ENCODE data around the gene SDK1.

The SDK1 gene

DNA sequence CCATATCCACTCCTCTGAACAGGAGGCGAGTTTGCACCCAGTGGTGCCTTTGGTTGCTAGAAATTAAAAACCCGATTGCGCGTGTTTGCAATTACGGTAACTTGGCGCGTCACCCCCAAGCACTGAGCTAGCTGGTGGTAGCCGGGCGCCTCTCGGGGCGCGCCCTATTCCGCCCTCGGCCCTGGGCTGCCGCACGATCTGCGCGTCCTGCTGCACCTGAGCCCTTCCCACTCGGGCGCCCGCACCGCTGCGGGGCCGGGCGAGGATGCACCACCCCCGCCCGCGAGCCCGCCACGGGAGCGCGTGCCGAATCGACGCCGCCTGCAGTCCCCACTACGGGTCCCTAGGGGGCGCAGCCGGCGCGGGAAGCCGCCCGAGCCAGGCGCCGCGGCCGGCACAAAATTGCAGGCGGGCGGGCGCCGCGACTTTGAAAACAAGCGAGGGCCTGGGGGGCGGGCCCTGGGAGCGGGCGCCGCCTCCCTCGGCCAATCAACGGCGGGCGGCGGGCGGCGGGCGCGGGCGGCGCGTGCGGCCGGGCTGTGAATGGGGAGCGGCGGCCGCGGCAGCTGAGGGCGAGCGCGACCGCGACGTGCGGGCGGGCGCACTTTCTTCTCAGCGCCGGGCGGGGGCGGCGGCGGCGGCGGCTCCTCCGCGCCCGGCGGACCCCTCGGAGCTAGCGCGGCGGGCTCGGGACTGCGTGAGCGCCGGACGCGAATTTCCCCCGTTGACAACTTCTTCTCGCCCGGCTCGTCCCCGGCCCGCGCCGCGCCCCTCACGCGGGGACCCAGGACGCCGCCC lies at the start of gene SDK1:
TSS of gene SDK1 (plus strand) at position 602 of the 798 bp plus-strand sequence. CDS start 335 bp downstream, outside the sequence.
- DNase-seq: peak; percentile 93

DNA sequence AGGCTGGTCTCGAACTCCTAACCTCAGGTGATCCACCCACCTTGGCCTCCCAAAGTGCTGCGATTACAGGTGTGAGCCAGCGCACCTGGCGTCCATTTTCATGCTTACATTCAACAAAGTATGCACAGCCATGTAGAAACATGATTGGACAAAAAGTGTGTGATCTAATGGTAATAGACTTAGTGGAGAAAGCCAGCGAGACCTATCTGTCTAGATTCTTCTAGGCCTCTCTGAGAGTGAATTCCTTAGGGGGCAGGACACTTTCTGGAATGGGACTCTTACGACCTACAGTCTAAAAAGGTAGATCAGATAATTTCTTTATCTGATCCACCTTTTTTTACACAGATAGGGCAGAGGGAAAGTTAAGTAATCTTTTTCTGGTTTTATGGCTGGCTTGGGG lies 46.3 kb upstream of the SDK1 start:
- DNase-seq: no peak

GRCh38 chr7:3259711-3260400 lies 41.2 kb upstream of the SDK1 start:
- no peak for DNase-seq

GRCh38 chr7:3260401-3260715 lies 40.7 kb upstream of the SDK1 start:
- DNase-seq: peak; percentile 55

GRCh38 chr7:3264693-3265339 lies 36.2 kb upstream of the SDK1 start:
- no peak for DNase-seq

GRCh38 chr7:3265388-3265787 lies 35.7 kb upstream of the SDK1 start:
- no peak for DNase-seq

GRCh38 chr7:3266240-3266639 lies 34.8 kb upstream of the SDK1 start:
- no peak for DNase-seq

DNA sequence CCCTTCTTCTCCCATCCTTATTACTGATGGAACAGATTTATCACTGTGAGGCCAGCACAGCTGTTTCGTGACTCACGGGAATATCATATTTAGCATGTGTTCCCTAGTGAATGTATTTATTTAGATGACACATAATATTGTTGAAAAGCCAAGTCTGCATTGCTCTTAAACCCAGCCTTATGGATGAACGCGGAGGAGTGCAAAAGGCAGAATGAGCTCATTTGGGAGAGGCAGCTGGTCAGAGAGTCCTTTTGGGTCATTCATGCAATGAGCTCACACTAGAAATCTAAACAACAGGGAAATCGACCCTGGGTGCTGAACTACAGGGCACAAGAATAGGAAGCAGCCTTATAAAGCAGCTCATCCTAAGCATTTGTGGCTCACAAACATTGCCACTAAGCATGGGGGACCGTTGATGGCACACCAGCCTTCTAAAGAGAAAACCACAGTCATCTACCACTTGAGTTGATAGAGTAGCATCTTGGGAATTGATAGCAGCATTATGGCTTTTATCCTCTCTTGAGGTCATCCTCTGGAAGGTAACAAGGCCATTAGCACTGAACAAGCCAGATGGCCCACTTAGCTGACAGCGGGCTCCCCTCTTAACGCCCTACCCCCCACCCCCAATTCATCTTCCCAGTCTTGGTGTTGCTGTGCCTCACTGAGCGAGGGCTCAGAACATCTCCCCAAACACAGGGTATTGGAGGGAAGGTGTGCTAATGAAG lies 32.9 kb upstream of the SDK1 start:
- DNase-seq: peak; percentile 81

DNA sequence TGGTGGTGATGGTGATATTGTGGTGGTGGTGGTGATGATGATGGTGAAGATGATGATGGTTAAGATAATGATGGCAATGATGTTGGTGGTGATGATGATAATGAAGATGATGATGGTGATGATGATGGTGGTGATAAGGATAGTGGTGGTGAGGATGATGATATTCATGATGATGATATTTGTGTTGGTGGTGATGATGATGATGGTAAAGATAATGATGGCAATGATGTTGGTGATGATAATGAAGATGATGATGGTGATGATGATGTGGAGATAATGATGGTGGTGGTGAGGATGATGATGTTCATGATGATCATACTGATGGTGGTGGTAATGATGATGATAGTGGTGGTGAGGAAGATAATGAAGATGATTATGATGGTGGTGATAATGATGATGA lies 30.7 kb upstream of the SDK1 start:
- no peak for DNase-seq

DNA sequence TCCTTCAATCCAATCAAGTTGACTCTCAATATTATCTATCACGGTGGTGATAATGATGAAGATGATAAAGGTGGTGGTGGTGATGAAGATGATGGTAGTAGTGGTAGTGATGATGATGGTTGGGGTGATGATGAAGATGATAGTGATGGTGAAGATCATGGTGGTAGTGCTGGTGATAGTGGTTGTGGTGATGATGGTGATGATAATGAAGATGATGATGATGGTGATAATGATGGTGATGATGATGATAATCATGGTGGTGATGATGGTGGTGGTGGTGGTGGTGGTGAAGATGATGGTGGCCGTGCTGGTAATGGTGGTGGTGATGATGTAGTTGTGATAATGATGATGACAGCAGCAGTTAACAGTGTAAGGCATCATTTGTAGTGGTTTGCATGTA lies 29.8 kb upstream of the SDK1 start:
- DNase-seq: no peak

GRCh38 chr7:3272691-3273141 lies 28.3 kb upstream of the SDK1 start:
- DNase-seq: peak; percentile 53

- no peak for DNase-seq
These were observed 26.9 kb upstream of the SDK1 start for GRCh38 chr7:3274131-3274530.

DNA sequence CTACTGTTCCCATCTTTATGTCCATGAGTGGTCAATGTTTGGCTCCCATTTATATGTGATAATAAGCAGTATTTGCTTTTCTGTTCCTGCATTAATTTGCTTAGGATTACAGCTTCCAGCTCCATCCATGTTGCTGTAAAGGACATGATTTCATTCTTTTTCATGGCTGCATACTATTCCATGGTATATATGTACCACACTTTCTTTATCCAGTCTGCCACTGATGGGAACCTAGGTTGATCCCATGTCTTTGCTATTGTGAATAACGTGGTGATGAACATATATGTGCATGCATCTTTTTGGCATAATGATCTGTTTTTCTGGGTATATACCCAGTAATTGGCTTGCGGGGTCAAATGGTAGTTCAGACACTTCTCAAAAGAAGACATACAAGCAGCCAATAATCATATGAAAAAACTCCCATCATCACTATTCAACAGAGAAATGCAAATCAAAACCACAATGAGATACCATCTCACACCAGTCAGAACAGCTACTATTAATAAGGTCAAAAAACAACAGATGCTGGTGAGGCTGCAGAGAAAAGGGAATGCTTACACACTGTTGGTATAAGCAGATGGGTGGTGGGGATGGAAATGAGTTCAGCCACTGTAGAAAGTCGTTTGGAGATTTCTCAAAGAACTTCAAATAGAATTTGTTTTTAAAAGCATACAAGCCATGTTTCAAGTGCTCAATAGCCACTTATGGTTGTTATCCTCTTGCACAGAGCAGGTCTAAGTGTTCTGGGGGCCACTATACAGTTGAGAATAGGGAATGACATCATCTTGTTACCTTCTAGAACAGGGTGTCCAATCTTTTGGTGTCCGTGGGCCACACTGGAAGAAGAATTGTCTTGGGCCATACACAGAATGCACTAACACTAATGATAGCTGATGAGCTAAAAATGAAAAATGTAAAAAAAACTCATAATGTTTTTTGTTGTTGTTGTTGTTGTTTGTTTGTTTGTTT lies 23.2 kb upstream of the SDK1 start:
- DNase-seq: no peak

DNA sequence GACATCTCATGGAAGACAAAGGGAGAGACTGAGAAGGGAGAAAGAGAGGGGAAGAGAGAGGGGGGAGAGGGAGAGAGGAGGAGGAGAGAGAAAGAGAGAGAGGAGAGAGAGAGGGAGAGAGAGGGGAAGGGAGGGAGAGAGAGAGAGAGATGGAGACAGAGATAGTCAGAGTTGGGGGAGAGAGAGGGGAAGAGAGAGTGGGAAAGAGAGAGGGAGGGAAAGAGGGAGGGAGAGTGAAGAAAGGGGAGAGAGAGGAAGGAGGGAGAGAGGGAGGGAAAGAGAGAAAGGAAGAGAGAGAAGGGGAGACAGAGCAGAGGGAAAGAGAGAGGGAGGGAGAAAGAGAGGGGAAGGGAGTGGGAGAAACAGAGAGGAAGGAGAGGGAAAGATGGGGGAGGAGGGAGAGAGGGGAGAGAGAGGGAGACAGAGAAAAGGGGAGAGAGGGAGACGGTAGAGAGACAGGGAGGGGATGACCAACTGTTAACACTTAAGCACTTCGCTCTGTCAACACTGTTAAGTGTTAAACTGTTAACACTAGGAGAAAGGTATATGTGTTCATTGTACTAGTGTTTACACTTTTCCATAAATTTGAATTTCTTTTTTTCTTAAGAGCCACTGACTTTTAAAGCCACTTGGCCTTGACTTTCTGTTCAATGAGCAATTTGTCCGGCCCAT lies 21.8 kb upstream of the SDK1 start:
- no peak for DNase-seq

DNA sequence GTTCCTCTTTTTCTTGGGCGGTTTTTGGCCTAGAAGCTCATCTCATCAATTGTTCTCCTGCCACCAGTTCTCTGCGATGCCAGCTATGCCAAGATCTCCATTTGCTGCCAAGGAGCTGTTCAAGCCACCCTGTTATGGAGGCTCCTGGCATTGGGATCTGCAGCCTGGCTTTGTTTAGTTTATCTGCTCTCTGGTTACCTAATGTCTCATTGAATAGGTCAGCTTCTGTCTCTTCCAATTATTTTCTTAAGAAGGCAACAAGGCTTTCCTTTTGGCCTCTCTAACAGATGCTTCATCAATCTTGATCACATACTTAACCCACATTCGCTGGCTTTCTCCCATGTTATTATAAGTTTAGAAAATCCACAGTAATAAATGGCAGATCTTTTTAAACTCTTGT lies 20.6 kb upstream of the SDK1 start:
- DNase-seq: no peak

DNA sequence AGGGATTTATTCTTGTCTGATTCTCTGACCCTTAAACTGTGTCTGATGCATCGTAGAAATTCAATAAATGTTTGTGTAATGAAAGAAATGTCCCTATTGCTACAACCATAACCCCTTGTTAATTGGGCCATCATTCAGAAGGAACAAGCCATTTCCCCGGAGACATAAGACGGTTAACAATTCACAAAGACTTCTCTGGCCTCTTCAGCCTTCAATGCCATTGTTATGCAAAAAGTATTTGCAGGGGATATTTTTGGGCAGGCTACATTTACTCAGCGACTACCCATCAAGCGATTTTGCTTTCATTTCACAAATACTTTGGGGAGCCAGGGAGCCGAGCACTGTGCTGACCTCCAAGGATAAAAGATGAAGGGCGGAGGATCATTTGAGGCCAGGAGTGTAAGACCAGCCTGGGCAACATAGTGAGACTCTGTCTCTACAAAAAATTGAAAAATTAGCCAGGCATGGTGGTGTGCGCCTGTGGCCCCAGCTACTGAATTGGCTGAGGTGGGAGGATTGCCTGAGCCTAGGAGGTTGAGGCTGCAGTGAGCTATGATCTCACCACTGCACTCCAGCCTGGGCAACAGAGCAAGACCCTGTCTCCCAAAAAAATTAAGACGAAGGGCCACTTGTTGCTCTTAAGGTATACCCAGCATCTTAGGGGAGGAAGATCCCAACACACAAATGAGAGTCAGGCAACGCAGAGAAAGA lies 20.0 kb upstream of the SDK1 start:
- DNase-seq: no peak

GRCh38 chr7:3282457-3282856 lies 18.6 kb upstream of the SDK1 start:
- DNase-seq: no peak

DNA sequence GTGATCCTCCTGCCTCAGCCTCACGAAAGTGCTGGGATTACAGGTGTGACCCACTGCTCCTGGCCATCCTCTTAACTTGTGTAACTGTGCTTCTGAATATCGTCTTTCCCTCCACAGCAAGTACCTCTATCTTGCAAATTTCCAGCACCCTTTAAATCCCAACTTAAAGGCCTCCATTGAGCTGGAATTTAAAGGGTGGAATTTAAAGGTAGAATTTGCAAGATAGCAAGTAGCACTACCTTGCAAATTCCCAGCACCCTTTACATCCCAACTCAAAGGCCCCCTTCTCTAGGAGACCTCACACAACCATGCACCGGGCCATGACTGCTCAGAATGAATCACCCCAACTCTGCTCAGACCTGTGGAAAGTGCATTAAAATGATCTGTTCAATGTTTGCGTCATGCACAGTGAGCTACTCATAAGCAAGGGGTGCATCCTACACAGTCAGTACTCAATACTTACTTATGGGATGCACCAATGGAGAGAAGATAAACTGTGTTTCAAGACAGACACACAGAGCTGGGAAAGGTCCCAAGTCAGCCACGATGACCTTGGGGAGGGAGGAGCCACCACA lies 17.8 kb upstream of the SDK1 start:
- DNase-seq: no peak

GRCh38 chr7:3285652-3286051 lies 15.4 kb upstream of the SDK1 start:
- no peak for DNase-seq

- DNase-seq: peak; percentile 4
These were observed 11.1 kb upstream of the SDK1 start for GRCh38 chr7:3289996-3290395.

- DNase-seq: no peak
These were observed 8.4 kb upstream of the SDK1 start for GRCh38 chr7:3292694-3293093.
